ENCODE data around the gene FSTL5. TPM values are rescaled to one million over a fixed set of nuclear protein-coding genes. Genes with fewer than 3 reads are reported as not detected.

FSTL5 gene
- total RNA-seq, 2 donors from 2014 or later, result 0.13 TPM; not detected in 1

DNA sequence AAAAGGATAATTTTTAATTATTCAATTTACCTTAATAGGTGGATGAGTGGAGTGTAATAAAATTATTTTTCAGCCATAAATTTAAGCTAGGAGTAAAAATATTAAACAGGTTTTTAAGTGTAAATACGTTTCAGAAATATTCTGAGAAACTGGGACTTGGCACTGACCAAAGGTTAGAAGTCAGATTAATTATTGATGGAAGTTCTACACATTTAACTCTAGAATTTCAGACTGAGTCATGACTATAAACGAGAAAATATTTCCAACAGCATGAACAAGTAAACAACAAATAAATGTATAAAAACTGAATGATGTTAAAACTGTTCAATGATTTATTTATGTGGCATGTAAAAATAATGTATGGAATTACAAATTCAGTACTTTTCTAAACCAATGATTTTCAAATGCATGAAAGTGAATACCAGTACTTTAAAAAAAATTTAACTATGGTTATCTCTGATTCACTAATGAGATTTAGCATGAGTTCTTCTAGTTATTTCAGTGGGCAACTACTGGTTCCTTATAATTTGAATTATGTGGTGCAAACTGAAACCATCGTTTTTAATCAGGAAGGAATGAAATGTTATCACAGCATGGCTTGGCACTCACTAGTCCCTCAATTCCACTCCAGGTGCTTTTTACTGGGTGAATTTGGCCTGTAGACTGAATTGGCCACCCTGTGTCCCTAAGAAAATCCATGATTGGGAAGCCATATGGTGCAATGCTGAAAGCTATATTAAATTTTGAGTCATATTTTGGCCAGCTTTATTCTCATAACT is 244.2 kb downstream of the FSTL5 start:
- H3K9ac ChIP-seq (ENCODE audit: low read depth in 2 of 2, low read length in 2 of 2), result no peak overlapping the region
- intact Hi-C loops (cut with DNase I), result no loop called here
- DNase-seq, result no peak
- H3K27me3 ChIP-seq, result no peaks in the 10 kb centered on the region
- no peak overlapping the region for H3K4me3 ChIP-seq
- no peaks in the 10 kb centered on the region for H3K4me1 ChIP-seq
- TF ChIP-seq, protein P1, sequence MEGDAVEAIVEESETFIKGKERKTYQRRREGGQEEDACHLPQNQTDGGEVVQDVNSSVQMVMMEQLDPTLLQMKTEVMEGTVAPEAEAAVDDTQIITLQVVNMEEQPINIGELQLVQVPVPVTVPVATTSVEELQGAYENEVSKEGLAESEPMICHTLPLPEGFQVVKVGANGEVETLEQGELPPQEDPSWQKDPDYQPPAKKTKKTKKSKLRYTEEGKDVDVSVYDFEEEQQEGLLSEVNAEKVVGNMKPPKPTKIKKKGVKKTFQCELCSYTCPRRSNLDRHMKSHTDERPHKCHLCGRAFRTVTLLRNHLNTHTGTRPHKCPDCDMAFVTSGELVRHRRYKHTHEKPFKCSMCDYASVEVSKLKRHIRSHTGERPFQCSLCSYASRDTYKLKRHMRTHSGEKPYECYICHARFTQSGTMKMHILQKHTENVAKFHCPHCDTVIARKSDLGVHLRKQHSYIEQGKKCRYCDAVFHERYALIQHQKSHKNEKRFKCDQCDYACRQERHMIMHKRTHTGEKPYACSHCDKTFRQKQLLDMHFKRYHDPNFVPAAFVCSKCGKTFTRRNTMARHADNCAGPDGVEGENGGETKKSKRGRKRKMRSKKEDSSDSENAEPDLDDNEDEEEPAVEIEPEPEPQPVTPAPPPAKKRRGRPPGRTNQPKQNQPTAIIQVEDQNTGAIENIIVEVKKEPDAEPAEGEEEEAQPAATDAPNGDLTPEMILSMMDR (IDR thresholded peaks at IDR 0.05), result no peak
- no peak overlapping the region for H3K27ac ChIP-seq
- no peaks in the 10 kb centered on the region for H3K9me3 ChIP-seq
- no peaks in the 10 kb centered on the region for H3K36me3 ChIP-seq

DNA sequence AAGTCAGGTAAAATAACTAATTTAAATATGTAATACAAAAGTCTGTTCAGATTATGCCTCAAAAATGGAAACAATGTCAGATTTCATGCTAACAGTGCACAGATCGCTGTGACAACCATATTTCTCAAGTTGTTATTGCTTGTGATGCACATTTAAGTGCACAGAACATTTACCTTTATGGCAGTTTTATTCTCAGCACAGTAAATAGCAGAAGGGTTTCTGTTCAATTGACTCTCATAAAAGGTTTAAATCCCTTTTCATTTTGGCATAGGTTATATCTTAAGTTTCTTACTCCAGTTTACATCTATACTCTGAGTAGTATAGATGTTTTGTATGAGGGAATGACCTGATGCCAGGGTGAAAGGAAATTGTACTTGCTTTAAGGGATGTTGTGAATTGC is 247.8 kb downstream of the FSTL5 start:
- H3K9me3 ChIP-seq, result no peaks in the 10 kb centered on the region
- H3K27me3 ChIP-seq, result no peaks in the 10 kb centered on the region
- no peak overlapping the region for H3K4me3 ChIP-seq
- H3K9ac ChIP-seq (ENCODE audit: low read depth in 2 of 2, low read length in 2 of 2), result no peak overlapping the region
- no peaks in the 10 kb centered on the region for H3K4me1 ChIP-seq
- no peak overlapping the region for H3K27ac ChIP-seq
- intact Hi-C loops (cut with DNase I), result no loop called here
- TF ChIP-seq, protein P1 (IDR thresholded peaks at IDR 0.05), result no peak
- no peaks in the 10 kb centered on the region for H3K36me3 ChIP-seq
- DNase-seq, result no peak

DNA sequence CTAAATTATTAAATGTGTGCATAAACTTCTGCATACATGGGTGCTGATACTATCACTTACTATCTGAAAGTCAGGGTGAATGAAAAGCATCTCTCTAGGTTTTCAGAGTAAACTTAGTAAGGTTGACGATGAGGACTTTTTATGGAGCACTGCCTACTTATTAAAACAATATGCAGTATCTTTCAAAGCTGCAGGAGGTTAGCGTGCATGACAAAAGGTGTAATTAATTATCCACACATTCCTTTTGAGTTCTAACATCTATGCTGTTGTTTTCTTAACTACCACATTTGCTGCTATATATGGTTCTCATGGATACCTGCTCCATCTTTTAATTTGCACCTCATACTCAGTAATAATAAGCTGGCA is 256.2 kb downstream of the FSTL5 start:
- H3K4me1 ChIP-seq, result no peaks in the 10 kb centered on the region
- DNase-seq, result no peak
- H3K36me3 ChIP-seq, result no peaks in the 10 kb centered on the region
- H3K27ac ChIP-seq, result no peak overlapping the region
- intact Hi-C loops (cut with DNase I), result no loop called here
- no peaks in the 10 kb centered on the region for H3K27me3 ChIP-seq
- TF ChIP-seq, protein P1 (IDR thresholded peaks at IDR 0.05), result no peak
- H3K4me3 ChIP-seq, result no peak overlapping the region
- no peaks in the 10 kb centered on the region for H3K9me3 ChIP-seq
- no peak overlapping the region for H3K9ac ChIP-seq (ENCODE audit: low read depth in 2 of 2, low read length in 2 of 2)

DNA sequence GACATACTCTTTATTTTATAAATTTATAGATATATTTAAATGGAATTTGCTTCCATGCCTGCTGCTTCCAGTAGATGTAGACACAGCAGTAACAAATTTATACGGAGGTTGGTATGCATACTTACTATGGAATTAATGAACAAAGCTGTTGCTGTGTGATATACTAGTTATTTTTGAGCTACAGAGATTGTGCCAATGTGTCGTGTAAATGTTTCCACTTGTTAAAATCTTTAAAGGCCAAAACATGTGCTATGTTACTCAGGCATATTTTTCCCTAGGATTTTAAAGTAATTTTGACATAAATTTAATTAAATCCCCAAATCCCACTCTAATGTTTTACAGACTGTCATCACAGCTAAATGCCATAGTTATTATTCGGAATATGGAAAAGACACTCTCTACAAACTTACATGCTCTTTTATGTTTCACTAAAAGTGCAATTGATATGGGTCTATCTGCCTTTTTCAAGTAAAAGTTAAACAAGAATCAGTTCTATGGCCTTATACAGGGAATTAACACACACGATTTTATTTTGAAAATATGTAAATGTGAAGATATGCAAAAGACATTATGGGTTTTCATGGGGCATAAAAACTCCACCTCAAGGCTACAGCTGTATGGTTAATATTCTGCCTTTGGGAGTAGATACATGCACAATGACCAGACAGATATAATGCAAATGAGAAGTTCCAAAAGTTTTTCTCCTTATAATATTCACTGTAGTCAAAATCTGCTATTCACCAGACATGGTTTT is 256.8 kb downstream of the FSTL5 start:
- no peaks in the 10 kb centered on the region for H3K4me1 ChIP-seq
- H3K9ac ChIP-seq (ENCODE audit: low read depth in 2 of 2, low read length in 2 of 2), result no peak overlapping the region
- H3K36me3 ChIP-seq, result no peaks in the 10 kb centered on the region
- H3K27ac ChIP-seq, result no peak overlapping the region
- no peaks in the 10 kb centered on the region for H3K9me3 ChIP-seq
- H3K27me3 ChIP-seq, result no peaks in the 10 kb centered on the region
- intact Hi-C loops (cut with DNase I), result no loop called here
- no peak overlapping the region for H3K4me3 ChIP-seq
- DNase-seq, result no peak
- TF ChIP-seq, protein P1 (IDR thresholded peaks at IDR 0.05), result no peak

DNA sequence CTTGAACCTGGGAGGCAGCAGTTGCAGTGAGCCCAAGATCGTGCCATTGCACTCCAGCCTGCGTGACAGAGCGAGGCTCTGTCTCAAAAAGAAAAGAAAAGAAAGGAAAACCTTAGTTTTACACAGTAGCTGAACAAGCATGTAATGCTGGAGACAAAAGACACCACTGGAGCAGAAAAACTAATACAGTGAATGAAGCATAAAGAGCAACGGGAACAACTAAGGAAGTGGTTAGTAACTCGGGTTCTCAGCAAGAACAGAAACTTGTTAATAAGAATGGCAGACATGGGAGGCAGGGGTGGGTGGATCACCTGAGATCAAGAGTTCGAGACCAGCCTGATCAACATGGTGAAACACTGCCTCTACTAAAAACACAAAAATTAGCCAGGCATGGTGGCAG is 263.7 kb downstream of the FSTL5 start:
- H3K9ac ChIP-seq (ENCODE audit: low read depth in 2 of 2, low read length in 2 of 2), result no peak overlapping the region
- H3K27me3 ChIP-seq, result no peaks in the 10 kb centered on the region
- no peak overlapping the region for H3K4me3 ChIP-seq
- H3K27ac ChIP-seq, result no peak overlapping the region
- TF ChIP-seq, protein P1 (IDR thresholded peaks at IDR 0.05), result no peak
- no peaks in the 10 kb centered on the region for H3K9me3 ChIP-seq
- no peaks in the 10 kb centered on the region for H3K4me1 ChIP-seq
- no peak for DNase-seq
- intact Hi-C loops (cut with DNase I), result no loop called here
- H3K36me3 ChIP-seq, result no peaks in the 10 kb centered on the region
